ENCODE data around the gene TOB2. TPM values are rescaled to one million over a fixed set of nuclear protein-coding genes. Genes with fewer than 3 reads are reported as not detected.

TOB2 gene
- total RNA-seq: 40.1 TPM

- DNase-seq (ENCODE audit: low spot score) (peak; percentile 98), ATAC-seq (peak; percentile 72)
Measured at GRCh38 chr22:41446639-41447434, at the start of gene TOB2. Gene TOB2, minus strand, starts transcription at chr22:41446801. Its CDS starts 9,456 bp downstream, at chr22:41437345.

GRCh38 chr22:41491374-41492100 is 44.9 kb upstream of the TOB2 start:
- ATAC-seq: no peak
- DNase-seq (ENCODE audit: low spot score): no peak

- DNase-seq (ENCODE audit: low spot score) (no peak), ATAC-seq (no peak)
Measured at GRCh38 chr22:41488596-41489385, 42.2 kb upstream of the TOB2 start.

GRCh38 chr22:41488076-41488475 is 41.5 kb upstream of the TOB2 start:
- ATAC-seq (no peak), DNase-seq (ENCODE audit: low spot score) (no peak)

GRCh38 chr22:41487037-41487935 is 40.7 kb upstream of the TOB2 start:
- peak; percentile 46 for ATAC-seq

GRCh38 chr22:41485033-41485432 is 38.4 kb upstream of the TOB2 start:
- ATAC-seq (peak; percentile 62), DNase-seq (ENCODE audit: low spot score) (no peak)

More at GRCh38 chr22:41487037-41487935, 40.7 kb upstream of the TOB2 start:
- no peak for DNase-seq (ENCODE audit: low spot score)

- ATAC-seq (no peak), DNase-seq (ENCODE audit: low spot score) (no peak)
Measured at GRCh38 chr22:41482319-41482935, 35.8 kb upstream of the TOB2 start.

GRCh38 chr22:41481925-41482318 is 35.3 kb upstream of the TOB2 start:
- ATAC-seq: no peak
- DNase-seq (ENCODE audit: low spot score): no peak

- ATAC-seq (no peak), DNase-seq (ENCODE audit: low spot score) (no peak)
Measured at GRCh38 chr22:41481131-41481830, 34.7 kb upstream of the TOB2 start.

GRCh38 chr22:41480397-41480735 is 33.8 kb upstream of the TOB2 start:
- no peak for ATAC-seq
- DNase-seq (ENCODE audit: low spot score): no peak

- ATAC-seq (no peak), DNase-seq (ENCODE audit: low spot score) (no peak)
Measured at GRCh38 chr22:41479671-41480396, 33.2 kb upstream of the TOB2 start.

GRCh38 chr22:41478891-41479521 is 32.4 kb upstream of the TOB2 start:
- DNase-seq (ENCODE audit: low spot score) (peak; percentile 81), ATAC-seq (peak; percentile 78)

GRCh38 chr22:41478473-41478872 is 31.9 kb upstream of the TOB2 start:
- no peak for DNase-seq (ENCODE audit: low spot score)
- no peak for ATAC-seq

GRCh38 chr22:41474872-41475451 is 28.4 kb upstream of the TOB2 start:
- no peak for DNase-seq (ENCODE audit: low spot score)
- peak; percentile 36 for ATAC-seq

GRCh38 chr22:41471568-41471967 is 25.0 kb upstream of the TOB2 start:
- ATAC-seq: no peak

GRCh38 chr22:41470886-41471285 is 24.3 kb upstream of the TOB2 start:
- no peak for ATAC-seq
- DNase-seq (ENCODE audit: low spot score): no peak

More at GRCh38 chr22:41471568-41471967, 25.0 kb upstream of the TOB2 start:
- DNase-seq (ENCODE audit: low spot score): no peak

GRCh38 chr22:41469218-41469851 is 22.7 kb upstream of the TOB2 start:
- DNase-seq (ENCODE audit: low spot score) (no peak), ATAC-seq (peak; percentile 34)

Measured in left lobe of liver (tissue), 2 donors.